ENCODE results near the gene ZNF695.
"Not testable (repeated sequence)": the region's sequence is repeated elsewhere in the genome, so short reads cannot be mapped to it uniquely, and the experiment has no call there.

Gene ZNF695

GRCh38 chr1:247007511-247008405 is at the start of gene ZNF695:
Gene ZNF695, minus strand, starts transcription at chr1:247008057. Its CDS starts 149 bp downstream, at chr1:247007908.
- DNase-seq: peak; percentile 37

- DNase-seq: no peak
Measured at GRCh38 chr1:247056071-247056470, 48.2 kb upstream of the ZNF695 start.

- DNase-seq: no peak
Measured at GRCh38 chr1:247054992-247055415, 47.1 kb upstream of the ZNF695 start.

- no peak for DNase-seq
Measured at GRCh38 chr1:247047702-247048101, 39.8 kb upstream of the ZNF695 start.

- DNase-seq: no peak
Measured at GRCh38 chr1:247047260-247047659, 39.4 kb upstream of the ZNF695 start.

- no peak for DNase-seq
Measured at GRCh38 chr1:247043406-247043805, 35.5 kb upstream of the ZNF695 start.

- no peak for DNase-seq
Measured at GRCh38 chr1:247037511-247038320, 29.9 kb upstream of the ZNF695 start.

- DNase-seq: not testable (repeated sequence)
Measured at GRCh38 chr1:247032306-247032705, 24.4 kb upstream of the ZNF695 start.

- DNase-seq: not testable (repeated sequence)
Measured at GRCh38 chr1:247024658-247025057, 16.8 kb upstream of the ZNF695 start.

GRCh38 chr1:247013391-247013790 is 5.5 kb upstream of the ZNF695 start:
- no peak for DNase-seq

GRCh38 chr1:247008406-247008799 is 546 bp upstream of the ZNF695 start:
- no peak for DNase-seq

- not testable (repeated sequence) for DNase-seq
Measured at GRCh38 chr1:247004081-247004480, 3.8 kb downstream of the ZNF695 start.

- no peak for DNase-seq
Measured at GRCh38 chr1:246989901-246990300, 18.0 kb downstream of the ZNF695 start.

- DNase-seq: no peak
Measured at GRCh38 chr1:246988316-246988715, 19.5 kb downstream of the ZNF695 start.

GRCh38 chr1:246987083-246987690 is 20.7 kb downstream of the ZNF695 start:
- DNase-seq: no peak

GRCh38 chr1:246978785-246979184 is 29.1 kb downstream of the ZNF695 start:
- DNase-seq: no peak

GRCh38 chr1:246978281-246978680 is 29.6 kb downstream of the ZNF695 start:
- DNase-seq: no peak

GRCh38 chr1:246971969-246972368 is 35.9 kb downstream of the ZNF695 start:
- DNase-seq: no peak

- peak; percentile 38 for DNase-seq
Measured at GRCh38 chr1:246971090-246971721, 36.7 kb downstream of the ZNF695 start.

- DNase-seq: no peak
Measured at GRCh38 chr1:246969621-246970020, 38.2 kb downstream of the ZNF695 start.

GRCh38 chr1:246966502-246966901 is 41.4 kb downstream of the ZNF695 start:
- DNase-seq: no peak

GRCh38 chr1:246959944-246960693 is 47.7 kb downstream of the ZNF695 start:
- DNase-seq: peak; percentile 6
